ENCODE results near the gene C4orf50.

C4orf50 gene

DNA sequence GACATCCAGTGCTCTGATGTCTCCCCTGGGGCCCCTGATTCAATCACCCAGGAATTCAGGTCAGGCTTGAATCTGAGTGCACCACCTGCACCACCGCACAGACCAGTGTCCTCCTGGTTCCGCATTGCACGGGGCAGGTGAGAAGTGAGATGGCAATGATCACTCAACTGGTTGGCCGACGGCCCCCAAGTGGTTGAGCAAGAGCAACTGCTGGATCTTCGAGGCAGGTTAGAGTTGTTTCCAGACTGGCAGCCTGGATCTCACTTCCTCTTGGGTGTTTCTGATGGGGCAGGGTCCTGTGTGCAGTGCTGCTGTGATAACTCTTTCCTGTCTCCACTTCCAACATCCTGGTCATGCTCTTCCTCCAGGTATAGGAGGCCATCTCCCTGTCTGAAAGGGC, 50.4 kb downstream of the C4orf50 start:
- Histone ChIP-seq H3K4me1 (ENCODE audit: insufficient read depth, low read length, severe bottlenecking) (no peaks in the 10 kb centered on the region), H3K9ac (ENCODE audit: low read length) (no peak overlapping the region), H3K9me2 (ENCODE audit: low read depth, low read length) (no peaks in the 10 kb centered on the region), H3K27me3 (ENCODE audit: insufficient read depth, low read length) (no peaks in the 10 kb centered on the region), H3K27ac (ENCODE audit: low read depth, low read length, poor library complexity, severe bottlenecking) (no peak overlapping the region), H2AFZ (ENCODE audit: low read length) (no peak overlapping the region), H3K4me3 (ENCODE audit: low read depth, low read length, poor library complexity, severe bottlenecking) (no peak overlapping the region), H3K79me2 (ENCODE audit: insufficient read depth, low read length) (no peaks in the 10 kb centered on the region), H4K20me1 (ENCODE audit: insufficient read depth, low read length) (no peaks in the 10 kb centered on the region), H3K9me3 (ENCODE audit: low read length) (no peaks in the 10 kb centered on the region), H3K4me2 (ENCODE audit: low read length) (no peak overlapping the region), H3K36me3 (ENCODE audit: insufficient read depth, low read length) (no peaks in the 10 kb centered on the region), H3F3A (ENCODE audit: insufficient read depth, low read length) (no peaks in the 10 kb centered on the region)
- TF ChIP-seq, protein P1, sequence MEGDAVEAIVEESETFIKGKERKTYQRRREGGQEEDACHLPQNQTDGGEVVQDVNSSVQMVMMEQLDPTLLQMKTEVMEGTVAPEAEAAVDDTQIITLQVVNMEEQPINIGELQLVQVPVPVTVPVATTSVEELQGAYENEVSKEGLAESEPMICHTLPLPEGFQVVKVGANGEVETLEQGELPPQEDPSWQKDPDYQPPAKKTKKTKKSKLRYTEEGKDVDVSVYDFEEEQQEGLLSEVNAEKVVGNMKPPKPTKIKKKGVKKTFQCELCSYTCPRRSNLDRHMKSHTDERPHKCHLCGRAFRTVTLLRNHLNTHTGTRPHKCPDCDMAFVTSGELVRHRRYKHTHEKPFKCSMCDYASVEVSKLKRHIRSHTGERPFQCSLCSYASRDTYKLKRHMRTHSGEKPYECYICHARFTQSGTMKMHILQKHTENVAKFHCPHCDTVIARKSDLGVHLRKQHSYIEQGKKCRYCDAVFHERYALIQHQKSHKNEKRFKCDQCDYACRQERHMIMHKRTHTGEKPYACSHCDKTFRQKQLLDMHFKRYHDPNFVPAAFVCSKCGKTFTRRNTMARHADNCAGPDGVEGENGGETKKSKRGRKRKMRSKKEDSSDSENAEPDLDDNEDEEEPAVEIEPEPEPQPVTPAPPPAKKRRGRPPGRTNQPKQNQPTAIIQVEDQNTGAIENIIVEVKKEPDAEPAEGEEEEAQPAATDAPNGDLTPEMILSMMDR (IDR thresholded peaks at IDR 0.05; ENCODE audit: low read length) = no peak
- no peak for TF ChIP-seq EZH2 (IDR thresholded peaks at IDR 0.05; ENCODE audit: borderline replicate concordance, low read length)

DNA sequence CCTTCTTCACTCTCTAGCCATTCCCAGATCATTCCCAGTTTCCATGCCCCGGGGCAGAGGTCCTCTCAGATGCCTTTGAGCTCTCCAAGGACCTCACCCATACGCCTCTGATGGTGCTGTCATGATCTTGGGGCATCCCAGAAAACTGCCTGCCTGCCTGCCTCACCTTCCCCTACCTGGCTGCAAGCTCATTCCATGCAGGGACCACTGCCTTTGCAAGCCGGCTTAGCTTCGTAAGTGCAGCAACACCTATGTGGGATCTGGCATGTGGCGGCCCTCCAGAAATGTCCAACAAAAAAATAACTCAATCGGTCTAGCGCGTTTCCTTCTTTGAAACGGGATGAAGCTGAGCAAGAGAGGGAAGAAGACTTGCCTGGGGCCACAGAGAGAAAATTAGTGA, 53.0 kb downstream of the C4orf50 start:
- Histone ChIP-seq H3K79me2 (ENCODE audit: insufficient read depth, low read length) (no peaks in the 10 kb centered on the region), H3K27ac (ENCODE audit: low read depth, low read length, poor library complexity, severe bottlenecking) (no peak overlapping the region), H3K9me2 (ENCODE audit: low read depth, low read length) (no peaks in the 10 kb centered on the region), H4K20me1 (ENCODE audit: insufficient read depth, low read length) (no peaks in the 10 kb centered on the region), H3K4me1 (ENCODE audit: insufficient read depth, low read length, severe bottlenecking) (no peaks in the 10 kb centered on the region), H3K9me3 (ENCODE audit: low read length) (no peaks in the 10 kb centered on the region), H3K36me3 (ENCODE audit: insufficient read depth, low read length) (no peaks in the 10 kb centered on the region), H3K4me3 (ENCODE audit: low read depth, low read length, poor library complexity, severe bottlenecking) (no peak overlapping the region), H3K4me2 (ENCODE audit: low read length) (no peak overlapping the region), H3F3A (ENCODE audit: insufficient read depth, low read length) (no peaks in the 10 kb centered on the region), H2AFZ (ENCODE audit: low read length) (no peak overlapping the region), H3K9ac (ENCODE audit: low read length) (no peak overlapping the region), H3K27me3 (ENCODE audit: insufficient read depth, low read length) (no peaks in the 10 kb centered on the region)
- TF ChIP-seq, protein P1 (IDR thresholded peaks at IDR 0.05; ENCODE audit: low read length) = no peak
- no peak for TF ChIP-seq EZH2 (IDR thresholded peaks at IDR 0.05; ENCODE audit: borderline replicate concordance, low read length)

DNA sequence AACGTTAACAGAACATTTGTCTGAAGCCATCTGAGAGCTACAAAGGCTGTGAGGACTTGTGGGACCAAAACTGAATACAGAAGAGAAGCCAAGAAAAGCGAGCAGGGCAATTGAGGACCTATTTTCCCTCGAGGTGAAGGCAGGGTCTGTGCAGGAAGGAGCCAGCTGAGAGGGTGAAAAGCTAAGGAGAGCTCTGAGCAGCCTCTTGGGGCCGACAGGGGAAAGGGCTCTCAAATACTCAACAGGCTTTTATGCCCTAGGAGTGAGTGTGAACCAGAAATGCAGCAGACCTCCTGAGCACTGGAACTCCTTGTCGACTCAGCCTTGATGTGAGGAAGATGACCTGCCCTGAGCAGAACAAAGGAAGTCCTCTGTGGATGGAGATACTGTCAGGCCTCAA, 54.2 kb downstream of the C4orf50 start:
- no peak overlapping the region for H2AFZ ChIP-seq (ENCODE audit: low read length)
- H4K20me1 ChIP-seq (ENCODE audit: insufficient read depth, low read length) = no peaks in the 10 kb centered on the region
- no peaks in the 10 kb centered on the region for H3K9me3 ChIP-seq (ENCODE audit: low read length)
- H3K4me2 ChIP-seq (ENCODE audit: low read length) = no peak overlapping the region
- no peak overlapping the region for H3K4me3 ChIP-seq (ENCODE audit: low read depth, low read length, poor library complexity, severe bottlenecking)
- H3F3A ChIP-seq (ENCODE audit: insufficient read depth, low read length) = no peaks in the 10 kb centered on the region
- H3K27me3 ChIP-seq (ENCODE audit: insufficient read depth, low read length) = no peaks in the 10 kb centered on the region
- no peaks in the 10 kb centered on the region for H3K4me1 ChIP-seq (ENCODE audit: insufficient read depth, low read length, severe bottlenecking)
- no peak overlapping the region for H3K27ac ChIP-seq (ENCODE audit: low read depth, low read length, poor library complexity, severe bottlenecking)
- no peaks in the 10 kb centered on the region for H3K36me3 ChIP-seq (ENCODE audit: insufficient read depth, low read length)
- TF ChIP-seq, protein P1 (IDR thresholded peaks at IDR 0.05; ENCODE audit: low read length) = no peak
- TF ChIP-seq EZH2 (IDR thresholded peaks at IDR 0.05; ENCODE audit: borderline replicate concordance, low read length) = no peak
- H3K9ac ChIP-seq (ENCODE audit: low read length) = no peak overlapping the region
- H3K9me2 ChIP-seq (ENCODE audit: low read depth, low read length) = no peaks in the 10 kb centered on the region
- no peaks in the 10 kb centered on the region for H3K79me2 ChIP-seq (ENCODE audit: insufficient read depth, low read length)

All from OCI-LY1 (cell line).